Measurements from ENCODE around the gene LAIR1.
"Not testable (repeated sequence)": the region's sequence is repeated elsewhere in the genome, so short reads cannot be mapped to it uniquely, and the experiment has no call there.

GRCh38 chr19:54328781-54329180, 36.0 kb downstream of the LAIR1 start:
- TF ChIP-seq CTCF, POLR2AphosphoS5 (IDR thresholded peaks at IDR 0.05): not testable (repeated sequence)
